OCI-LY7 (cell line): ENCODE measurements around the gene RPS6KA2.

Source experiments
- EZH2phosphoT487 ChIP-seq: fragments of 200-600 bp; sonication (generic); IDR thresholded peaks from 2 replicates; pipeline ENCODE4 v1.6.1; 2018; ENCODE audit warnings: low read depth, borderline replicate concordance, mild to moderate bottlenecking, mixed run types, antibody characterized with exemption, low read length, moderate library complexity, mixed read lengths
- TF ChIP-seq, protein P1 (sequence below): fragments of 200-600 bp; sonication (generic); conservative IDR thresholded peaks from 2 replicates; pipeline ENCODE4 v1.5.1; 2014; ENCODE audit warnings: mild to moderate bottlenecking, antibody characterized with exemption, low read length, moderate library complexity, mixed read lengths

DNA sequence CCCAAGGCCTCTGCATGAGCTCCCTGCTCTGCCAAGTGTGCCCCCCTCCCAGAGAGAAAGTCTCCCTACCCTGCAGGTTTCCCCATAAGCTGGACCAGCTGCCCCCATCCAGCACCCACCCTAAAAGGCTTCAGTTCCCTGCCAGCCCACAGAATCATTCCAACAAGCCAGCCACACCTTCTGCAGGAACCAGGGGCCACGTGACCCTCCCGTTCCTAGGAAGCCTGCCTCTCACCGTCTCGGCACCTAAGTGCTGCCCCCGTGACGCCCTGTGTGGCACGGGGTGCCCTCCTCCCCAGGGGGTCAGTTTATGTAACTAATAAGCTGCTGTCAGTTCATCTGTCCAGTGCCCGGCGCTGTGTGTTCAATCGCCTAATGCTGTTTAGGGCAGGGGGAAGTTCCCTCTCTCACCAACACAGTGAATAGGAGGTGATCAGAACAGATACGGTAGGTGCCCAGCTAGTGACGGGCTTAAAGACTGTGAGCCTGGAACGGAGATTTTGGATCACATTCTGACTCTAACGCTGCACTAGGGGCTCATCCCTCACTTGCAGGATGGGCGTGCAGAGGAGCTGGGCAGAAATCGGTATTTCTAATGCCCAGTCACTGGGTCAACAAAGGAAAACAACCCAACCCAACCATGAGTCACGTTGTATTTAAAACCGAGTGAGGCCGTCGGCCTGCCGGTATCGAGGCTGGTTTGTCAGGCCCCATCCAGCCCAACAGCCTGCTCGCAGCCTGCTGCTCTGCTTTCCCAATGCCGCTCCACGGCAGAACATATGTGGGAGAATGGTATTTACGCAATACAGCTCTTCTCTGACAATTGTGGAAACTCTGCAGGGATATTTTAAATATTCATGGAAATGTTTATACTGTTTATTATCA, 96.6 kb downstream of the RPS6KA2 start:
- TF ChIP-seq, protein P1, sequence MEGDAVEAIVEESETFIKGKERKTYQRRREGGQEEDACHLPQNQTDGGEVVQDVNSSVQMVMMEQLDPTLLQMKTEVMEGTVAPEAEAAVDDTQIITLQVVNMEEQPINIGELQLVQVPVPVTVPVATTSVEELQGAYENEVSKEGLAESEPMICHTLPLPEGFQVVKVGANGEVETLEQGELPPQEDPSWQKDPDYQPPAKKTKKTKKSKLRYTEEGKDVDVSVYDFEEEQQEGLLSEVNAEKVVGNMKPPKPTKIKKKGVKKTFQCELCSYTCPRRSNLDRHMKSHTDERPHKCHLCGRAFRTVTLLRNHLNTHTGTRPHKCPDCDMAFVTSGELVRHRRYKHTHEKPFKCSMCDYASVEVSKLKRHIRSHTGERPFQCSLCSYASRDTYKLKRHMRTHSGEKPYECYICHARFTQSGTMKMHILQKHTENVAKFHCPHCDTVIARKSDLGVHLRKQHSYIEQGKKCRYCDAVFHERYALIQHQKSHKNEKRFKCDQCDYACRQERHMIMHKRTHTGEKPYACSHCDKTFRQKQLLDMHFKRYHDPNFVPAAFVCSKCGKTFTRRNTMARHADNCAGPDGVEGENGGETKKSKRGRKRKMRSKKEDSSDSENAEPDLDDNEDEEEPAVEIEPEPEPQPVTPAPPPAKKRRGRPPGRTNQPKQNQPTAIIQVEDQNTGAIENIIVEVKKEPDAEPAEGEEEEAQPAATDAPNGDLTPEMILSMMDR: no peak
- TF ChIP-seq EZH2phosphoT487: no peak
